Right forelimb (tissue), 1 donor: ENCODE results near the gene ARID4B.
A peak's percentile ranks its signal among the peaks of the same experiment; 100 is the strongest.
"Not testable (repeated sequence)": the region's sequence is repeated elsewhere in the genome, so short reads cannot be mapped to it uniquely, and the experiment has no call there.

ENCODE experiments used
- DNase-seq: peaks from one replicate; pipeline ENCODE4 v3.0.0-alpha.2; 2018

Gene ARID4B

GRCh38 chr1:235326719-235327558 lies 1.0 kb downstream of the ARID4B start:
- peak; percentile 65 for DNase-seq

DNA sequence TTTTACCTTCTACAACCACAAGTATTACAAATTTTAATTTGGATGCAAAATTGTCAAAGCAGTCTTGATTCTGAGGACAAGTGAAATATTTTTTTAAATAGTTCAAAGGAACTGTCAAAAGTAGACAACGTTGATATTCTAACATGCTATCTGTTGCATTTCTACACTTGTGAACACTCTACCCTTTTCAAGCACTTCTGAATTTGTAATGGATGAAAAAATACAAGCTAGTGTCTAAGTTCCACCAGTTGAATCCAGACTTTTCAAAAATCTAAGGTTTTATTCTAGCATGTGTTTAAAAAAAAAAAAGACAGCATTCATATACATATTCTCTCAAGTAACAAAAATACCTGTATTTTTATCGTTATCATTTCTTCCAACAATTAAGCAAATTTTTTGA lies 2.1 kb downstream of the ARID4B start:
- DNase-seq, result no peak

GRCh38 chr1:235325139-235325538 lies 2.8 kb downstream of the ARID4B start:
- DNase-seq, result no peak

DNA sequence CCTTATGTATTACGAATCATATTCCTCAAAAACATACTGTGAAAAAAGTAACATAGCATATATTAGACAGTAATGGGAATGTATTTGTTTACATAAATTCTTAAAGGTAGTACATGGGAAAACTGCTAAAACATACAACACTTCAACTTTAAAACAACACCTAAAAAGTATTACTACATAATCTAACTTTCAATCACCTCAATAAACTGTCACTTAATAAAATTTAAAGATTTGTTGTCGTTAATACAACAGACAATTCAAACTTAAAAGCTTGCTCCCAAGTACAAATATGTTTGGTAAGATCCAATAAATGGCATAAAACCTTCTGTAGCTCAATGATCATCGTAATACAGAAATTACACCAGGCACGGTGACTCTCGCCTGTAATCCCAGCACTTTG lies 3.7 kb downstream of the ARID4B start:
- no peak for DNase-seq

DNA sequence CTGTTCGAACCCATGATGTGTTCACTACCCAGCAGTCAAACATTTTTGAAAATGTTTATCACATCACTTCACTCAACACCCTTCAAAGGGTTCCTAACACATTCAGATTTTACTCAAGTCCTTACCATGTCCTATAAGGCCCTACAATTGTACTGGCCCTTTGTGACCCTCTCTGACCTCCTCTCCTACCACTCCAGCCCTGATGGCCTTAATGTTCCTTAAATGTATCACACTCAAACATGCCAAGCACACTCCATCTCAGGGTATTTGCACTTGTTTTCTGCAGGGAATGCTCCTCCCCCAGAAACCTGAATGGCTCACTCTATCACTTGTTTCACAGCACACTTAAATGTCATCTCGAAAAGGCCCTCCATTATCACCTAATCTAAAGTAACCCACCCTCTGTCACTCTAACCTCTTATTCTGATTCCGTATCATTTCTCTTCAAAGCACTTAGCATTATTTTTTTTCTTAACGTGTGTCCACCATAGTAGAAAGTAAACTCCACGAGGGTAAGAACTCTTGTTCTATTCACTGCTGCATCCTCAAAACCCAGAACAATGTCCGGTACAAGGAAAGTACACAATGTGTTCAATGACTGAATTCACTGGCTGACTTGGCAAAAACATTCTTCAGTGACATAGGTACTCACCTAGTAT lies 7.3 kb downstream of the ARID4B start:
- DNase-seq, result no peak

- no peak for DNase-seq
Observed at GRCh38 chr1:235319255-235319654, 8.7 kb downstream of the ARID4B start.

DNA sequence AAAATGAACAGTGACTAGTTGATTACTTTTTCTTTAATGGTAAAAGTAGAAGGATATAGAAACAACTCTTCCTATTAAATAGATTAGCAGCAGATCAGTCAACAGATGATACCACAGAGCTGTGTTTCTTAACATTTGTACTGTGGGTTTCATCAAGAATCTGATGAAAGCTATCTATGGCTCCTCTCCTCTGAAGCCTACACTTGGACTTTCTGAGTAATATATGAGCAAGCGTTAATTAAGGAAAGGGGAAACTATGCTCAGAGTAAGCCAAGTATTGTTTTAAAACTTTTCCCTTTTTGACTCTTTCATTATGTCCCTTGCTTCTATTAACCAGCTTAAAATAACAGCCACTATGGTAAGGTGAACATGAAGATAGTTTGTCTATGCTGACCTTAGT lies 10.8 kb downstream of the ARID4B start:
- DNase-seq, result no peak

DNA sequence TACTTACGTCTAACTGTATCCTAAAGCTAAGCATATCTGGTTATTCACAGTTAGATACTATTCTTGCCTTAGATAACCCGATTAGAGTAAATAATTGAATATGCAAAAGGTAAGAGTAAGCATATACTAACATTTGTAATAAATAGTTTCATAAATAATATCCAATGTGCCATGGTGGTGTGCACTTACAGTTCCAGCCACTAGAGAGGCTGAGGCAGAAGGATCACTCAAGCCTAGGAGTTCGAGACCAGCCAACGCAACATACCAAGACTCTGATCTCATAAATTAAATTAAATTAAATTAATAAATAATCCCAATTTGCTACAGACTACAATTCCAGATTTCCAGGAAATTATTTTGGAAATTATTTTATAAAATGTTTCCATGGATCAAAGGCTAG lies 12.2 kb downstream of the ARID4B start:
- no peak for DNase-seq

GRCh38 chr1:235315173-235315572 lies 12.8 kb downstream of the ARID4B start:
- no peak for DNase-seq

GRCh38 chr1:235313931-235314678 lies 13.9 kb downstream of the ARID4B start:
- DNase-seq, result no peak

GRCh38 chr1:235313262-235313661 lies 14.7 kb downstream of the ARID4B start:
- DNase-seq, result no peak

GRCh38 chr1:235309206-235309605 lies 18.8 kb downstream of the ARID4B start:
- DNase-seq, result not testable (repeated sequence)

- DNase-seq, result no peak
Observed at GRCh38 chr1:235307158-235308124, 20.5 kb downstream of the ARID4B start.

DNA sequence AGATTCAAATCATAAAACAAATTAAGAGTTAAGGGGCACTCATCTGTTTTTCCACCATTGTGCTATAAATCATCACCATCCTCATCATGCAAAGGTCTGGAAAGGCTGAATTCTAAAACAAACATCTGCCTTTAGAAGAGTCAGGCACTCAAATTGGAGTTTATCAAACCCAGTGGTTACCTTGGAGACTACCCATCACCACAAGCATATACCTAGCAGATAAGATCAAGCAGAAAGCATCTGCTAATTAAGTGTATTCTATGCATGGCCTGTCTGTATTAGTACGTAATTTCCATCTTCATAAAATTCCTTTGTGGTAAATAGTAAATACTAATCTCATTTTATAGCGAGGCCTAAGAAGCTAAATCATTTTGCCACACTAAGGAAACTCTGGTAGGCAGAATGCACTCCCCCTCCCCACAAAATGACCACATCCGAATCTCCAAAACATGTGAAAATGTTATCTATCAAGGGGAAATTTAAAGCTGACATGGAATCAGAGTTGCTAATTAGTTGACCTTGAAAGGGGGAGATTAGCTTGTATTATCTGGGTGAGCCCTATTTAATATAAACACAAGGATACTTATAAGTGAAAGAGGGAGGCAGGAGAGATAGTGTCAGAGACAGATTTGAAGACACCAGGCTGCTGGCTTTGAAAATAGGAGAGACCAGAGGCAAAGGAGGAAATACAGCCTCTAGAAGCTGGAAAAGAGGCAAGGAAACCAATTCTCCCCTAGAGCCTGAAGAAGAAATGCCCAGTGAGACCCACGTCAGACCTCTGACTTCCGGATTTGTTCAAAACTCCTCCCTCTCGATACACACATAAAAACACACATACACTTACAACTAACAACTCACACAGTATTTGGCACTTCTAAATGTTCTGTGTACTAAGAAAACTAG lies 23.2 kb downstream of the ARID4B start:
- no peak for DNase-seq

- DNase-seq, result no peak
Observed at GRCh38 chr1:235302143-235302542, 25.8 kb downstream of the ARID4B start.

- DNase-seq, result no peak
Observed at GRCh38 chr1:235299169-235299858, 28.7 kb downstream of the ARID4B start.

GRCh38 chr1:235298758-235299157 lies 29.2 kb downstream of the ARID4B start:
- DNase-seq, result no peak

GRCh38 chr1:235297579-235297978 lies 30.4 kb downstream of the ARID4B start:
- no peak for DNase-seq

- DNase-seq, result no peak
Observed at GRCh38 chr1:235296729-235297128, 31.2 kb downstream of the ARID4B start.

DNA sequence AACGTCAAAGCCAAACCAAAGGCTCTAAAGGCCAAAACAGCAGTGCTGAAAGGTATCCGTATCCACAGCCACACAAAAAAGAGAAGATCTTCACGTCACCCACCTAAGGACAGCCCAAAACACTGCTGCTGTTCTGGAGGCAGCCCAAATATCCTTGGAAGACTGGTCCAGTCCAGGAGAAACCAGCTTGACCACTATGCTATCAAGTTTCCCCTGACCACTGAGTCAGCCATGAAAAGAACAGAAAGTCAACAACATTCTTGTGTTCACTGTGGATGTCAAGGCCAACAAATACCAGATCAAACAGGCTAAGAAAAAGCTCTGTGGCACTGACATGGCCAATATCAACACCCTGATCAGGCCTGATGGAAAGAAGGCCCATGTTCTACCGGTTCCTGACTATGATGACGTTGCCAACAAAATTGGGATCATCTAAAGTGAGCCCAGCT lies 32.1 kb downstream of the ARID4B start:
- DNase-seq, result no peak
